GM19025 (cell line): ENCODE data around the gene KATNAL1.
"Not testable (repeated sequence)": the region's sequence is repeated elsewhere in the genome, so short reads cannot be mapped to it uniquely, and the experiment has no call there.

ENCODE experiments used
- ATAC-seq: cut with Tn5 transposase; IDR thresholded peaks from one replicate; pipeline ENCODE4 v1.9.1; 2021; ENCODE audit warnings: mild to moderate bottlenecking, low read depth, moderate library complexity; ENCODE audit not compliant: unreplicated experiment

KATNAL1 gene

DNA sequence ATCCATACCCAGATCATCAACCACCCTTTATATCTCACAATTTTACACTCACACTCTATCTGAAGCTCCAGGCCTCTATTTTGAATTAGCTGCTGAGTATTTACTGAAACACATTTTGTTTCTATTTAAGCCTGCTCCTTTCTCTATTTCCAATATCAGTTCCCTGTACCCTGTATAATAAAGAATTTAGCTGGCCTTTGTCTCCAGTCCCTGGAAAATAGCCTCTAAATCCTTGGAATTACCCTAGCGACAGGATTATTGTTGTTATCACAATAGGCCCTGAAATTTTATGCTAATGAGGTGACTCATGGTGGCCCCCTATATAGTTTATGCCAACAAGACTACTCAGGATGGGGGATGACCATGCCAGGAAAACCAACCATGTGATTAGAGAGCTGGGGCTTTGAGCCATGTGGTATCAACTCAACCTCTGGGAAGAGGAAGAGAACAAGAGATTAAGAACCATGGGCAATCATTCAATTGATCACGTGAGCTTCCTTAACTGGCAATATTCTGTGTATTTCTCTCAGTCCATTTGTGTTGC lies 72.7 kb downstream of the KATNAL1 start:
- ATAC-seq, result no peak

DNA sequence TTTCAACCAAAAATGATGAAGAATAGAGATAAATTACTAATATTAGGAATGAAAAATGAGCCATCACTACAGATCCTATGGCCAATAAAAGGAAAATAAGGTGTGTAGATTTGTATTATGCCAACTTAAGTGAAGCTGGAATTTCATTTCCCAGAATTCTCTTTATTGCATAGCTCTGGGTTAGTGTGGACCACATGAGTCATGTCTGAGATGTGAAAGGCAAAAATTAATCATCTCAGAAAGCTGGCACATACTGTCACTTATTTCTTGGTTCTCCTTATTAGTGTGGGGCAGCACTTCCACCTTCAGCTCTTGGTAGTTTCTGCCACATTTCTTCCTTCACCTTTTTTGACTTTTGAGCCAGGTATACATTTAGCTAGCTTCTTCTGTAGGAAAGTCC lies 82.6 kb downstream of the KATNAL1 start:
- no peak for ATAC-seq

DNA sequence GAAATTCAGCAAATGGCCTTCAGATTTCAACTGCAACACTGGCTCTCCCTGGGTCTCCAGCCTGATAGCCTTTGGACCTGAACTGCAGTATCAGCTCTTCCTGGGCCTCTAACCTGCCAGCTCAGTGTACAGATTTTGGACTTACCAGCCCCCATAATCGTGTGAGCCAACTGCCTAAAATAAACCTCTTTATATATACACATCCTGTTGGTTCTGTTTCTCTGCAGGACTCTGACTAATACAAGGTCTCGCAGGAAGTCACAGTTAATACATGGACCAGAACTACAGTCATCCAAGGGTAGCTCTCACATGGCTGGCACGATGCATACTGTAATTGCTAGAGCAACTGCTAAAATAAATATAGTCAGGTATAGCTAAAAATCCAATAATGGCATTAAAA lies 85.1 kb downstream of the KATNAL1 start:
- no peak for ATAC-seq

DNA sequence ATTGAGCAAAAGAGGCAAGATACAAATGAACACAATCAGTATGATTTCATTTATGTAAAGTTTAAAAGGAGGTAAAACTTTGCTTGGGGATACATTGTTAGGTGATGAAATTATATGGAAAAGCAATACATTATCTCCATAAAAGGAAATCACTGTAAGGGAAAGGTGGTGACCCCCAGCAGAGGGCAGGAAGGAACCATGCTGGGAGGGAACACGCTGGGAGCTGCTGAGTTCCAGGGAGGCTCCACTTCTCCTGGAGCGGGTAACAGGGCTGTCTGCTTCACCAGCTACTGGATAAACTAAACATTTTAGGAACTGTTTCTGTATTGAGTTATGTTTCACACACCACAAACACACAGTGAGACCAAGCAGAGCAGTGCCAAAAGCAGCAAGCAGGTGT lies 91.2 kb downstream of the KATNAL1 start:
- ATAC-seq, result no peak

DNA sequence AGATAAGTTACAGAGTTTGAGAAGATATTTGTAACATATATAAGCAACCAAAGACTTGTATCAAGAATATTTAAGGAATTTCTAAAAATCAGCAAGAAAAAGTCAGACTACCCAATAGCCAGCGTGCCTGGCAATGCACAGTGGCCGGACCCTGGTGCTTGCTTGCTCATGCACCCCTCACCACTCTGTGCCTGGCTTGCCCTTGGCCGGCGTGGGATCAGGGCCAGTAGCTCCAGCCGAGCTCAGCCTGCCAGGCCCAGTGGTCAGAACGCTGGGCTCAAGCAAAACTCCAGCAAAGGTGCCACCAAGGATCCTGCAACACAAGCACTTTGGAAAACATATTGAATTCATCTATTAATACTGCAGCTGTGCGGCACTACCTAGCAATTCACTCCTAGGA lies 95.1 kb downstream of the KATNAL1 start:
- no peak for ATAC-seq

DNA sequence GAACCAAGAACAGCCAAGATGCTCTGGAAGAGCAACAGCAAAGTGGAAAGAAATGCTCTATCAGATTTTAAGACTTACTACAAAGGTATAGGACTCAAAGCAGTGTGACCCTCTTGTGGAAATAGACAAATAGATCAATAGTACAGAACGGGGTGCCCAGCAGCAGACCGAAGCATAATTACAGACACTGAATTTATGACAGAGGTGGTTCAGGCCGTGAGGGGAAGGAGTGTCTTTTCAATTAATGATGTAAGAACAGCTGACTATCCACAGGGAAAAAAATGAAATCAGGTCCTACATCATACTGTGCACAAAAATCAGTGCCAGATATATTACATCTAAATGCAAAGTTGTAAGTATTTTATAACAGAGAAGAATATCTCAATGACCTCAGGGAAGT lies 95.6 kb downstream of the KATNAL1 start:
- no peak for ATAC-seq

DNA sequence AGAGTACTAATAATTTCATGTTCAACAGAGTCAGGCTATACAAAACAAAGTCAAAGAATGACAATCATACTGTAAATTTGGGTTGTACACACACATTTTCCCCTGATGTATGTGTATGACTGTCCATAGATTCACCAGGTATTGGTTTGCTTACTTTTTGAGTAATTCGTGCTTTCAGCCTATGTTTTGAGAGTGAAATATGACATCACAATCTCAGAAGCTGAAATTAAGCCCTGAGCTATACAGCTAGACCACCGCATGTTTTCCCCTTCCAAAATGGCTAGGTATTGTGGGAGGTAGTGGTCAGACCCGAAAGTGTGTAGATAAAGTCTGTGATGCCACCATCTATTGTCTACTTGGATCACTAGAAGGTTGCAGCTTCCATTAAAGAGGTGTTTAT lies 102.8 kb downstream of the KATNAL1 start:
- ATAC-seq, result no peak

DNA sequence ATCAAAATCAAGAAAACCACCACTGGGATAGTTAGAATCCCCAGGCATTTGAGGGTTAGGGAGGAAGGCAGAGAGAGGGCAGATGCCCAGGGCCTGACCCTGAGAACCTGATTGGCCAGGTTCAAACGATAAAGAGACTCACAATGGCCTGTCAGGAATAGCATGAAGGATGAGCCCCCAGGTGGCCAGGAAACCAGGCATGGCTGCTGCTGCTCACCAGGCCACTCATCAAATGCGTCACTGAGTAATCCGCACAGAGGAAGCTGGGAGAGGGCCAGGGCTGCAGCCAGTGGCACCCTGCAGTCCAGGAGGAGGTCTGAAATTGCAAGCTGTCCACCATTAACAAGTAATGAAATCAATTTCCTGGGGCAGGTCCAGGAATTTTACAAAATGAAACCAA lies 111.3 kb downstream of the KATNAL1 start:
- no peak for ATAC-seq

DNA sequence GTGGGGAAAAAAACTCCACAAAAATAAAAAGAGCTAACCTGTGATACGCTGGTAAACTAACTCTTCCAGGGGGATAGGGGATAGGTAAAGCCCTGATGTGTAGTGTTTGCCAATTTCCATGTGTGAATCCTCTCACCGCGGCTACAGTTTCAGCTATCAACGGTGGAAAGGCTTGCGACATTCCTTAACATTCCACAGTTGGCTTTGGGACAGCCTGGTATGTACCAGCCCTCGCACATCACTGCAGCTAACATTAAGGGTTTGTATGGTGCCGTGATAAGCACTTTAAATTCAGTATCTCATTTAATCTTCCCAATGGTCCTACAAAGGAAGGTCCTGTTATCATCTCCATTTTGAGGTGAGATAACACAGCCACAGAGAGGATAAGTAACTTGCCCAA lies 112.4 kb downstream of the KATNAL1 start:
- ATAC-seq, result no peak

DNA sequence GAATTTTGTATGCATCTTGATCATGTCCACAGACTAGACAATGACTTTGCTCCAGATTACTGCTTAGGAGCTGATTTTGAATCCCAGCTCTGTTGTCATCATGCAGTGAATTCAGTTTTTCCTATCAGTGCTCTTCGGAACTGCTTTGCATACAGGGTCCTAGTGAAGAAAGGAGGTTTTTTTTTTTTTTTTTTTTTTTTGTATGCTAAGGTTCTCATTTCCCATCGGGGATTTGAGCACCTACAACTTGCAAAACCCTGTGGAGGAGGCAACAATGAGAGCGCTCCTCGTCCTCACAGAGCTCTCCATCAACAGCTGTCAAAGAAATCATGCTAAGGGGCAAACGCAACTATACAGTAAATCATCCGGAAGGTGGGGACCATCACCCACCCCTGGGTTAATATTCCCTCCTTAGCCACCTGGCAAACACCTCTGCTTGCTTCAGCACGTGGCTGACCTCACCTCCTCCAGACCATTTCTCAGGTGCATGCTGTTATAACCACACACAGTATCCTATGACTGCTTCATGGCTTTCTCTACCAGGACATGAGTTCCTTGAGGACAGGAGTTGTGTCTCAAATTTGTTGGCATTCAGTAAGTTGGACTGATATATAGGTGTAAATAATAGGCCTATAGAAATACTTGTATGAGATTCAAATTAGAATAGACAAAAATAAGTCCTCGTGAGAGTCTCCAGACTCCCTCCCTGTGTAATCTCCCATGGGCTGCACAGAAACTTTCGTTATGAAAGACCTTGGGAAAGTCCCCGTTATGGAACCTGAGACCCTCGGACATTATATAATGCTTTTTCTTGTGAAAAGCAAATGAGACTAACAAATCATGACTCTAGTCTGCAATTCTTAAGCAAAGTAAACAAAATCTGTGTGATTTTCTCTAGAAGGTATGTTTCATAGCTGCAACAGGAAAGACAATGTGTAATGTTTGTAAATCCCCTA lies 113.8 kb downstream of the KATNAL1 start:
- no peak for ATAC-seq

DNA sequence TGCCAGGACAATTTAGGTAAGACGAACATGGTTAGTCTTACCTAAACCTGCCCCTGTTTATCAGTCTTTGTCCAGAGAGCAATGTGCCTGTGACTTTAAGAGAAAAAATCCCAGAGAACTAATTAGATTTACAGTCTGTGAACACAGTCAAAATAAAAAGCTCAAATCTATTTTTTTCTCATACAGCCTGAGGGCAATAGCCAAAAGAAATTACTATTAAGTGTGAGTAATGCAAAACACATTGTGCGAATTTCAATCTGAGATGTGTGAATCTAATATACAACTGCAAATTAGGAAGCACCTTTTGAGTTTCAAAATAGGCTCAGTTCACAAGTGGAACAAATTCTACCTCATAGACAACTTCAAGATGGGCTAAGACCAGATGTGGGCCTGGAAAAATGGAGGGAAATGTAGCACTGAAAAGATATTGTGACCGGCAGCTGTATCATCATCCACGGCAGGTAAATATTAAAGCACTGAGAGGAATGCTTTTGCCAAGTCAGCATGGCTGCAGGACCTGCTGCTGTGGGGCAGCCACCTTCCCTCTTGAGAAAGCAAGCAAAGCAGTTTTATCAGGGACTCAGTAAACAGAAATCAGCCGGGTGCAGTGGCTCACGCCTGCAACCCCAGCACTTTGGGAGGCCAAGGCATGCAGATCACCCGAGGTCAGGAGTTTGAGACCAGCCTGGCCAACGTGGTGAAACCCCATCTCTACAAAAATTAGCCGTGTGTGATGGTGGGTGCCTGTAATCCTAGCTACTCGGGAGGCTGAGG lies 114.8 kb downstream of the KATNAL1 start:
- no peak for ATAC-seq

DNA sequence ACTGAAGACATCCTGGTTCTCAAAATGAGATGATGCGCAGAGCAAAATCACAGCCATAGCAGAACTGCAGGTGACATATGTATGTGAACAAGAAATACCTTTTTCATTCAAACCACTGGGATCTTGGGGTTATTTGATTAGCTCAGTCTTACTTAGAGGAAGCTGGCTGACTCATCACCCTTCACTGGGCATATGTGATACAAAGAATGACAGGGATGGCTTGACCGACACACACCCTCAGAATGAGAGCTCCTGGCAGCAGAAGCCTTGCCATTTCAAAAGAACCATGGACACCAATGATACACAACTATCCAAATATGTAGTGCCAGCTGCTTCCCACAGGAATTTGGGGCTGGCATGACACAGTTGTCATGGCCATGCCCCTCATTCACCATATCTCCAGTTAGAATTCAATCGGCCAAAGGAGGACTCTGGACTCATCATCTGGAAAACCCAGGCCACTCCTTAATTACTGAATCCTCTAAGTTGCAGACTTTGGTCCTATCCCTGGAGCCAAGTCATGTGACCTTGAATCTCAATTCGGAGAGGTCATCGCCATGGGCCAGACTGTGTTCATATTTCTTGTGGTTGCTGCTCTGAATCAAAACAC lies 115.8 kb downstream of the KATNAL1 start:
- no peak for ATAC-seq

DNA sequence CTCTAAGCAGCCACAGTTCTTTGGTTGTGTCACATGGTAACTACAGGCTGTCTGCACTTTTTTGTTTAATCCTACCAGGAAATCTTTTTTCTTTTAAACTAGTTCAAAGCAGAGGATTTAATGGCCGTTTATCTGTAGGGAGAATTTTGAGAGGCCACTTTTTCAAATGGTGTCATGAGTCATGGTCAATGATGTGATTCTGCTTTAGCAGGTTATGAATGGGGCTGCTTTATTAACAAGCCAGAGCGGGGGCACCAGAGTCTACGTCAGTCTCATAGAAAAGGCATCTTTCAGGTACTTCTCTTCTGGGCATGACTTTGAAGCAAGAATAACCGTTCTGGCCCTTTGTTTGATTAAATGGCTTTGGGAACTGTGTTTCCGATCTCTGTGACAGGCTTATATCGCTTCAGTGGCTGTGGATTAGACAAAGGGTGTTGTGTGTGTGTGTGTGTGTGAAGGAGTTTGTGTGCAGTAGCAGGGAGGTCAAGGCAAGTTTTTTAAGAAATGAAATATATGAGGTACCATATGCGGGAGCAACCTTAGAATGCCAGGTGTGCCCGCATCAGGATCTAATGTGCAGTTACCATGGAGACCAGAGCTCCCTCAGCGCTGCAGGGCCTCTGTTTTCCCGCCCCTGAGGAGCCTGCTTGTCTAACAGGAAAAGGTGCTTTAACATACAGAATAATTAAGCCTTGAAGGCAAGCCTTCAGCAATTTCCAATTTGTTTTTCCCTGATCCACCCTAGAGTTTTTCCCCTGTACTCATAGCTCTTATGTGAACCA lies 120.5 kb downstream of the KATNAL1 start:
- no peak for ATAC-seq

DNA sequence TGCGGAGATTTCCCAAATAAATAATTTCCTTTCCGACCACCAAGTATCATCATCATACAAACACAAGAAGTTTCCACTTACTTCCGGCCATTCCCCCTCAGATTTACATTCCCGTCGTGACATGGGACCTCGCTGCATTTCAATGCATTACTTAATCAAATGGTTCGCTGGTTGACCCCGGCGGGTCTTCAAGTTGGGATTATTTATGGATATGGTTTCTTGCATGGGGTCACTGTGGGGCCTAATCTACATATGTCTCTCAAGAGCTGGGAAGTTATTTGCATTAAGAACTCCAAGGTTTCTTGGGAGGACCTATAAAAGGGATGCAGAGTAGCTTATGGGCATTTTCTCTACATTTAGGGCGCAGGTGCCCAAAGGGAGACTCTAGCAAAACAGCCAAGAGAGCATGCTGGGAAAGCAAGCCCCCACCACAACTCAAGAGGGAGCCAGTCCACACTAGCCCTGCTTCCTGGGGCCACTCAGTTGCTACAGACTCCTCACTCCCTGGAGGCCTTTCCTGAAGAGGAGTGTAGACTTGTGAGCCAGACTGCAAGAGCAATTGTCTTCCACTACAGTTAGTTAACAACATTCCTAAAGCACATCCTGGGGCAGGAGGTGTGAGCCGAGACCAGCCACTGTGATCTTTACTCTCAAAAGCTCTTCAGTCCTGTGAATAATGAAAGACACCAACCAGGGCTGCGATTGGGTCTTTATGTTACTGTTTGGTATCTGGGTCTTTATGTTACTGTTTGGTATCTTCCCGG lies 125.3 kb downstream of the KATNAL1 start:
- no peak for ATAC-seq

DNA sequence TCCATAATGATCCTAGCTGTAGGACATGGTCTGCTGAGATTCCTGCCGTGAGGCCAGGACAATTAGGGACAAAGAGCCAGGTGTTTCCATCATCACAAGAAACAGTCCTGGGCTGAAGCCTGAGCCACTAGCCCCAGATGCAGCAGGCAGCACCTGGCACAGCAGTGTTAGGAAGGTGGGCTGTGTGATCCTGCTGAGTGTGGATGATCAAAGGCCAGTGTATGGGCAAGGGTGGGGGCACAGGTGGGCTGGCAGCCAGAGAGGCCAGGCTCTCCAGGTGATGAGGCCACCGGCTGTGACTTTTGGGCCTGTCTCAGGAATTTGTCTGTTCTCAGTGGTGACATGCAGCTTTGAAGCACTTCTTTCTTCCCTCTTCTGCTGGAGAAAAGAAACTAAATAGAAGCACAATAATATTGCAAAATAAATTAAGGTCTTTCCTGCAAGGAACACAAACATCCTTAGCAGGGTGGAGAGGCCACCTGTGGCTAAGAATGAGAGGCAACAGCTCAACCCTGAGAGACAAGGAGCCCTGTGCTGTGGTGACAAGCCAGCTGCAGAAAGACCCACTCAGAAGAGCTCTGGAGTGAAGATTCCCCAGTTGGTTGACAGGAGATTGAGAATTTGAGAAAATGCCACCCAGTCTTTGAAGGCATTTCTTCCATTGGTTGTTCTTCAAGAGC lies 127.6 kb downstream of the KATNAL1 start:
- ATAC-seq, result no peak

DNA sequence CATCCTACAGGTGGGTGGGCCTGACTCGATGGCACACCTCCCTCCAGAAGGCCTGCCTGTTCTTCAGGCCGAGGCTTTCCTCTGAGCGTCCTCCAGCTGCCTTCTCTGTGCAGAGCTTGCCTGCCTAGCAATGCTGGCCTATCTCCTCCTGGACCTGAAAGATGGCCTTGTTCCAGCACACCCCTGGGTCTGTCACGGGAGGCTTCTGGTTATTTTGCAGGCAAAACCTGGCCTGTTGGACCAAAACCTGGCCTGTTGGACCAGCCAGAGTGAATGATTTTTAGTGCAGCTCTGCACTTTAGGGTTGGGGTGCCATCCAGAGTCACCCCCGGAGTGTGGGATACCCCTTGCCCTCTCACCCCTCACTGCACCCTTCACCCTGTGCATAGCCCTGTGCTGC lies 128.4 kb downstream of the KATNAL1 start:
- no peak for ATAC-seq

DNA sequence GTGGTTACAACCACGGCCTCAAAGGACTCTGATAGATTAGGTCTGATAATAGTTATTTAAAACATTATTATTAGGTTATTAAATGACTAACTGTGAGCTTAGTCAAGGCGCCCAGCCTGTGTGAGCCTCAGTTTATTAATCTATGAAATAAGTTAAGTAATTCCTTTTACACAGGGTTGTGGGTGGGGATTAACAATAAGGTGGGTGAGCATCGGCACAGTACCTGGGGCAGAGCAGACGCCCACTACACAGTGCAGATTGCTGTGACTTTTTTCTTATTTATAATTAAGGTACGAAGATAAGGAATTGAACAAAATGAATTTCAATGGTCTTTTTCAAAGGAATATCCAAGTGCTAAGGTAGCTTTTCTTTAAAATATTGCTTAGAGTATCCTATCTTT lies 132.2 kb downstream of the KATNAL1 start:
- no peak for ATAC-seq

DNA sequence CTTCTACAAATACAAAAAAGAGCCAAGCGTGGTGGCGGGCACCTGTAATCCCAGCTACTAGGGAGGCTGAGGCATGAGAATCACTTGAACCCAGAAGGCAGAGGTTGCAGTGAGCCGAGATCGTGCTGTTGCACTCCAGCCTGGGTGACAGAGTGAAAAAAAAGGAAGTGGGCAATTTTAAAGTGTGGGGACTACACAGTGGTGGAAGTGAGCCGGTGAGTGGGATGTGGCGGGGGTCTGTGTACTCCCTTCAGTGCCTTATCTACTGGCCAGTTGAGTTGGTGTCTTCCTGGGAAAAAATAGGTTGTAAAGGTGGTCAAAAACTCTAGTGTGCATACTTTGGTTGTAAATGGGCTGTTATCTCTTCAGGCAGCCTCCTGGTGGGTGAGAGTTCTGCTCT lies 133.1 kb downstream of the KATNAL1 start:
- not testable (repeated sequence) for ATAC-seq

DNA sequence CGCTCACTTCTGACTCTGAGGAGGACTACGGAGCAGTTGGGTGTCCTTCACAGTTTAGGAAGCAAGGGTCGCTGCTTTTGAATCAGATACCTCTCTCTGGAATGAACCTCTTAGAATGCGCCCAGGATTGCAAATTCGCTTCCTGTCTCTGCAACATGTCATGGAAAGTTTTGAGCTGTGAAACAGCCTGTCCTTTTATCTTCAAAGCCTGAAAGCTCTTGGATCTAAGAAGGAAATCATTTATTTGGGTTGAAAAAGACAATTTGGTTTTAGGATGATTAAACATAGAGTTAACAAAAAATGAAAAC lies 134.1 kb downstream of the KATNAL1 start:
- ATAC-seq, result no peak
